Urinary bladder (tissue), 4 donors: Measurements from ENCODE around the gene B4GALT1. TPM values are rescaled to one million over a fixed set of nuclear protein-coding genes. Genes with fewer than 3 reads are reported as not detected.

ENCODE experiments used
- DNase-seq: peaks from one replicate; pipeline ENCODE4 v3.0.0-alpha.2; 2015; ENCODE audit errors: extremely low spot score
- H3K27ac ChIP-seq: one replicate; pipeline ENCODE4 v1.5.1; 2013; ENCODE audit warnings: low read depth, mild to moderate bottlenecking, moderate library complexity
- H3K36me3 ChIP-seq: one replicate; pipeline ENCODE4 v1.6.1; 2013; ENCODE audit warnings: mild to moderate bottlenecking, moderate library complexity; ENCODE audit not compliant: insufficient read depth
- H3K4me1 ChIP-seq: one replicate; pipeline ENCODE4 v1.6.1; 2013; ENCODE audit warnings: mild to moderate bottlenecking, moderate library complexity; ENCODE audit not compliant: insufficient read depth
- H3K4me3 ChIP-seq: one replicate; pipeline ENCODE4 v1.5.1; 2013; ENCODE audit warnings: low read depth, low read length
- WGBS: extraction: QIAGEN DNeasy Blood & Tissue Kit; methylation state at CpG from one replicate; pipeline ENCODE4 v1.1.7; 2013; 5-methylcytosine and 5-hydroxymethylcytosine counted together
- polyA plus RNA-seq: library from polyadenylated mRNA; stranded (reverse); fragments of 200-250 nt; gene quantifications from one replicate; pipeline ENCODE4 v1.2.3, GENCODE V29; 2013
- total RNA-seq: library from RNA; depleted of rRNA; stranded (reverse); fragments of >200 nt; gene quantifications from one replicate; pipeline ENCODE4 v1.2.3, GENCODE V29; 2014
- donor health status: healthy with polysubstance abuse.
- donor health status: healthy.

B4GALT1 gene
- total and polyA plus RNA-seq, 2 donors, result 36.4 to 57.7 TPM

- no peak for DNase-seq
- Histone ChIP-seq H3K4me1 (peaks cover 2% of the 10 kb centered on the region), H3K27ac (no peak overlapping the region), H3K36me3 (no peaks in the 10 kb centered on the region), H3K4me3 (no peak overlapping the region)
- WGBS, result 92% methylated on average over 8 of the region's 8 CpGs
These were observed 32.1 kb downstream of the B4GALT1 start for GRCh38 chr9:33135031-33135461.

- DNase-seq, result no peak
- Histone ChIP-seq H3K4me3 (no peak overlapping the region), H3K4me1 (no peaks in the 10 kb centered on the region), H3K36me3 (no peaks in the 10 kb centered on the region), H3K27ac (no peak overlapping the region)
- WGBS, result 90% methylated on average over 7 of the region's 7 CpGs
These were observed 34.0 kb downstream of the B4GALT1 start for GRCh38 chr9:33133186-33133585.

GRCh38 chr9:33131790-33132772 is 35.1 kb downstream of the B4GALT1 start:
- Histone ChIP-seq H3K36me3 (no peaks in the 10 kb centered on the region), H3K4me1 (no peaks in the 10 kb centered on the region)

GRCh38 chr9:33130961-33131789 is 36.0 kb downstream of the B4GALT1 start:
- Histone ChIP-seq H3K4me3 (no peak overlapping the region), H3K36me3 (no peaks in the 10 kb centered on the region), H3K27ac (peak overlapping the region; percentile 24), H3K4me1 (no peaks in the 10 kb centered on the region)
- WGBS, result 92% methylated on average over 4 of the region's 4 CpGs
- DNase-seq, result no peak

More at GRCh38 chr9:33131790-33132772, 35.1 kb downstream of the B4GALT1 start:
- DNase-seq, result no peak
- Histone ChIP-seq H3K4me3 (no peak overlapping the region), H3K27ac (no peak overlapping the region)
- 61% methylated on average over 10 of the region's 10 CpGs for WGBS

GRCh38 chr9:33129886-33130881 is 37.0 kb downstream of the B4GALT1 start:
- Histone ChIP-seq H3K36me3 (no peaks in the 10 kb centered on the region), H3K4me3 (no peak overlapping the region), H3K27ac (peak overlapping the region; percentile 26), H3K4me1 (no peaks in the 10 kb centered on the region)
- WGBS, result 74% methylated on average over 14 of the region's 14 CpGs
- DNase-seq, result no peak

- H3K27ac ChIP-seq, result peak overlapping the region; percentile 3
- DNase-seq, result no peak
- H3K4me3 ChIP-seq, result no peak overlapping the region
- no peaks in the 10 kb centered on the region for H3K4me1 ChIP-seq
- no peaks in the 10 kb centered on the region for H3K36me3 ChIP-seq
- 58% methylated on average over 5 of the region's 5 CpGs for WGBS
These were observed 37.8 kb downstream of the B4GALT1 start for GRCh38 chr9:33129251-33129885.

GRCh38 chr9:33128570-33128969 is 38.6 kb downstream of the B4GALT1 start:
- 95% methylated on average over 4 of the region's 4 CpGs for WGBS
- no peaks in the 10 kb centered on the region for H3K4me1 ChIP-seq

GRCh38 chr9:33127881-33128280 is 39.3 kb downstream of the B4GALT1 start:
- no peak overlapping the region for H3K4me3 ChIP-seq
- H3K27ac ChIP-seq, result no peak overlapping the region
- WGBS, result 78% methylated on average over 5 of the region's 5 CpGs
- no peak for DNase-seq
- no peaks in the 10 kb centered on the region for H3K36me3 ChIP-seq
- H3K4me1 ChIP-seq, result no peaks in the 10 kb centered on the region

More at GRCh38 chr9:33128570-33128969, 38.6 kb downstream of the B4GALT1 start:
- DNase-seq, result no peak
- H3K27ac ChIP-seq, result no peak overlapping the region
- no peaks in the 10 kb centered on the region for H3K36me3 ChIP-seq
- no peak overlapping the region for H3K4me3 ChIP-seq

- DNase-seq, result no peak
- Histone ChIP-seq H3K27ac (no peak overlapping the region), H3K36me3 (no peaks in the 10 kb centered on the region), H3K4me3 (no peak overlapping the region), H3K4me1 (no peaks in the 10 kb centered on the region)
- WGBS, result 52% methylated on average over 8 of the region's 8 CpGs
These were observed 41.0 kb downstream of the B4GALT1 start for GRCh38 chr9:33125871-33126823.

- DNase-seq, result no peak
- H3K27ac ChIP-seq, result no peak overlapping the region
- no peaks in the 10 kb centered on the region for H3K4me1 ChIP-seq
- no peaks in the 10 kb centered on the region for H3K36me3 ChIP-seq
- no peak overlapping the region for H3K4me3 ChIP-seq
- WGBS, result 74% methylated on average over 3 of the region's 3 CpGs
These were observed 41.7 kb downstream of the B4GALT1 start for GRCh38 chr9:33125461-33125860.

- Histone ChIP-seq H3K4me1 (no peaks in the 10 kb centered on the region), H3K27ac (no peak overlapping the region), H3K36me3 (no peaks in the 10 kb centered on the region), H3K4me3 (no peak overlapping the region)
- DNase-seq, result no peak
- 48% methylated on average over 9 of the region's 9 CpGs for WGBS
These were observed 42.3 kb downstream of the B4GALT1 start for GRCh38 chr9:33124751-33125381.
